Lower leg skin (tissue), 4 donors: ENCODE data around the gene ZYG11B. TPM values are rescaled to one million over a fixed set of nuclear protein-coding genes. Genes with fewer than 3 reads are reported as not detected.
"Not testable (repeated sequence)": the region's sequence is repeated elsewhere in the genome, so short reads cannot be mapped to it uniquely, and the experiment has no call there.

Experiments
- DNase-seq, 2 donors: peaks; one replicate each; pipeline ENCODE4 v3.0.0-alpha.2; 2019; ENCODE audit warnings: low spot score in 2 of 2
- H3K4me3 ChIP-seq: fragments of 200-600 bp; sonication (generic); 2 replicates; pipeline ENCODE4 v1.5.1; 2017; ENCODE audit warnings: mild to moderate bottlenecking, low read depth; ENCODE audit not compliant: poor library complexity, severe bottlenecking
- CTCF ChIP-seq, 3 donors: fragments of 450-650 bp; IDR thresholded peaks; one replicate each; pipeline ENCODE4 v1.5.1; 2016; ENCODE audit warnings: antibody characterized with exemption in 3 of 3, mild to moderate bottlenecking in 3 of 3, moderate library complexity in 2 of 3
- POLR2A ChIP-seq, 2 donors: fragments of 450-650 bp; IDR thresholded peaks; one replicate each; pipeline ENCODE4 v1.6.1; 2016 to 2017; ENCODE audit warnings: antibody characterized with exemption in 2 of 2, mild to moderate bottlenecking in 1 of 2, moderate library complexity in 1 of 2
- WGBS, 2 donors: methylation state at CpG; one replicate each; pipeline ENCODE4 v1.1.5; 2018; 5-methylcytosine and 5-hydroxymethylcytosine counted together
- intact Hi-C: fragments of 100-400 bp; cut with DNase I; formaldehyde crosslinking; loops from one replicate; pipeline ENCODE4 v1.15.0; 2023; ENCODE audit warnings: low total_unique reads
- total RNA-seq, 4 donors: library from RNA; depleted of rRNA; stranded (reverse); fragments of >200 nt; gene quantifications; one replicate each; pipeline ENCODE4 v1.1.0, GENCODE V29; 2016

ZYG11B gene
- total RNA-seq, 4 donors from 2014 or later, result 24.1 to 29.9 (median 25.2) TPM

GRCh38 chr1:52713590-52713989, 12.7 kb upstream of the ZYG11B start:
- peak in 1 of 2 donors; percentile 21 for DNase-seq
- TF ChIP-seq POLR2A (IDR thresholded peaks at IDR 0.05) (no peak), CTCF (IDR thresholded peaks at IDR 0.05) (no peak)
- no peak overlapping the region for H3K4me3 ChIP-seq
- intact Hi-C loops, result no loop called here
- WGBS, 2 donors, result 90 to 91% methylated on average over 4 of the region's 4 CpGs

GRCh38 chr1:52715296-52715695, 11.0 kb upstream of the ZYG11B start:
- intact Hi-C loops, DNase-seq, H3K4me3 ChIP-seq: not testable (repeated sequence)
- 92 to 95% methylated on average over 6 of the region's 6 CpGs for WGBS, 2 donors

- intact Hi-C loops, result no loop called here
- no peak for DNase-seq
- WGBS, 2 donors, result 83 to 88% methylated on average over 4 of the region's 4 CpGs
- TF ChIP-seq POLR2A (IDR thresholded peaks at IDR 0.05) (no peak), CTCF (IDR thresholded peaks at IDR 0.05) (no peak)
- H3K4me3 ChIP-seq, result no peak overlapping the region
Measured at GRCh38 chr1:52723260-52723659, 3.0 kb upstream of the ZYG11B start.

GRCh38 chr1:52725903-52726264, 369 bp upstream of the ZYG11B start:
- H3K4me3 ChIP-seq, result no peak overlapping the region
- WGBS, 2 donors, result 2 to 6% methylated on average over 6 of the region's 6 CpGs
- intact Hi-C loops, result no loop called here
- TF ChIP-seq POLR2A (IDR thresholded peaks at IDR 0.05), result no peak
- no peak for TF ChIP-seq CTCF (IDR thresholded peaks at IDR 0.05)
- no peak for DNase-seq

GRCh38 chr1:52727114-52727586, 897 bp downstream of the ZYG11B start:
- DNase-seq, result no peak
- intact Hi-C loops, result no loop called here
- peak overlapping the region; percentile 78 for H3K4me3 ChIP-seq
- TF ChIP-seq POLR2A (IDR thresholded peaks at IDR 0.05) (no peak), CTCF (IDR thresholded peaks at IDR 0.05) (no peak)
- 0% methylated on average over 14 of the region's 14 CpGs for WGBS, 2 donors

- TF ChIP-seq POLR2A (IDR thresholded peaks at IDR 0.05) (no peak), CTCF (IDR thresholded peaks at IDR 0.05) (no peak)
- WGBS, 2 donors, result 79% methylated on average over 6 of the region's 6 CpGs
- no peak for DNase-seq
- H3K4me3 ChIP-seq, result no peak overlapping the region
- intact Hi-C loops, result no loop called here
Measured at GRCh38 chr1:52727956-52728656, 1.9 kb downstream of the ZYG11B start.
